H9 (cell line): ENCODE measurements around the gene STYXL2. TPM values are rescaled to one million over a fixed set of nuclear protein-coding genes. Genes with fewer than 3 reads are reported as not detected.

Source experiments
- DNase-seq: peaks from one replicate; pipeline ENCODE4 v3.0.0-alpha.2; 2017
- H2AFZ ChIP-seq: one replicate; pipeline ENCODE4 v1.6.1; 2013; ENCODE audit warnings: mild to moderate bottlenecking, low read length, control low read depth, moderate library complexity
- H2AK5ac ChIP-seq: 2 replicates; pipeline ENCODE4 v1.6.1; 2013; ENCODE audit warnings: low read length, control low read depth, mixed read lengths; ENCODE audit not compliant: insufficient read length
- H2BK120ac ChIP-seq: one replicate; pipeline ENCODE4 v1.6.1; 2013; ENCODE audit warnings: low read depth, mild to moderate bottlenecking, low read length, control low read depth, inconsistent platforms; ENCODE audit not compliant: poor library complexity, severe bottlenecking
- H2BK12ac ChIP-seq: 2 replicates; pipeline ENCODE4 v1.6.1; 2013; ENCODE audit warnings: low read length, control low read depth, mixed read lengths, low read depth; ENCODE audit not compliant: insufficient read length
- H2BK15ac ChIP-seq: 2 replicates; pipeline ENCODE4 v1.6.1; 2013; ENCODE audit warnings: low read depth, low read length, control low read depth
- H2BK20ac ChIP-seq: one replicate; pipeline ENCODE4 v1.6.1; 2013; ENCODE audit warnings: low read depth, mild to moderate bottlenecking, low read length, control low read depth, inconsistent platforms; ENCODE audit not compliant: poor library complexity, severe bottlenecking
- H2BK5ac ChIP-seq: 2 replicates; pipeline ENCODE4 v1.6.1; 2013; ENCODE audit warnings: low read length, control low read depth, mixed read lengths; ENCODE audit not compliant: insufficient read length
- H3K14ac ChIP-seq: 2 replicates; pipeline ENCODE4 v1.6.1; 2013; ENCODE audit warnings: low read length, control low read depth; ENCODE audit not compliant: insufficient read depth
- H3K18ac ChIP-seq: 2 replicates; pipeline ENCODE4 v1.6.1; 2013; ENCODE audit warnings: low read depth, mild to moderate bottlenecking, mixed read lengths, low read length, control low read depth; ENCODE audit not compliant: insufficient read length
- H3K23ac ChIP-seq: 2 replicates; pipeline ENCODE4 v1.6.1; 2013; ENCODE audit warnings: low read length, control low read depth, mixed read lengths, low read depth; ENCODE audit not compliant: insufficient read length
- H3K23me2 ChIP-seq: 2 replicates; pipeline ENCODE4 v1.6.1; 2013; ENCODE audit warnings: low read depth, mild to moderate bottlenecking, mixed read lengths, low read length, control low read depth; ENCODE audit not compliant: insufficient read length, poor library complexity, severe bottlenecking
- H3K27ac ChIP-seq: 2 replicates; pipeline ENCODE4 v1.5.1; 2013; ENCODE audit warnings: low read length, control low read depth, mixed read lengths, low read depth; ENCODE audit not compliant: insufficient read length
- H3K27me3 ChIP-seq: 2 replicates; pipeline ENCODE4 v1.6.1; 2013; ENCODE audit warnings: low read length, control low read depth, inconsistent platforms; ENCODE audit not compliant: insufficient read depth
- H3K4ac ChIP-seq: 2 replicates; pipeline ENCODE4 v1.6.1; 2013; ENCODE audit warnings: low read depth, mild to moderate bottlenecking, control low read depth, inconsistent platforms, low read length, moderate library complexity
- H3K4me1 ChIP-seq: 2 replicates; pipeline ENCODE4 v1.6.1; 2013; ENCODE audit warnings: low read length, control low read depth, inconsistent platforms; ENCODE audit not compliant: insufficient read depth
- H3K4me2 ChIP-seq: 2 replicates; pipeline ENCODE4 v1.6.1; 2013; ENCODE audit warnings: low read length, control low read depth, mixed read lengths; ENCODE audit not compliant: insufficient read length, insufficient read depth
- H3K56ac ChIP-seq: 2 replicates; pipeline ENCODE4 v1.6.1; 2013; ENCODE audit warnings: low read depth, mild to moderate bottlenecking, mixed read lengths, low read length, control low read depth; ENCODE audit not compliant: insufficient read length
- H3K79me1 ChIP-seq: 2 replicates; pipeline ENCODE4 v1.6.1; 2013; ENCODE audit warnings: low read depth, mild to moderate bottlenecking, moderate library complexity, low read length, control low read depth, inconsistent platforms; ENCODE audit not compliant: insufficient read depth, poor library complexity, severe bottlenecking
- H3K79me2 ChIP-seq: 2 replicates; pipeline ENCODE4 v1.6.1; 2013; ENCODE audit warnings: low read length, control low read depth, inconsistent platforms; ENCODE audit not compliant: insufficient read depth
- H3K9ac ChIP-seq: 2 replicates; pipeline ENCODE4 v1.6.1; 2013; ENCODE audit warnings: low read length, control low read depth, mixed read lengths; ENCODE audit not compliant: insufficient read length; ENCODE audit errors: extremely low read depth
- H3K9me3 ChIP-seq: one replicate; pipeline ENCODE4 v1.6.1; 2013; ENCODE audit warnings: low read depth, low read length, inconsistent platforms; ENCODE audit not compliant: control insufficient read depth
- H3T11ph ChIP-seq: one replicate; pipeline ENCODE4 v1.6.1; 2013; ENCODE audit warnings: mild to moderate bottlenecking, low read length, control low read depth, inconsistent platforms
- H4K20me1 ChIP-seq: one replicate; pipeline ENCODE4 v1.6.1; 2013; ENCODE audit not compliant: control insufficient read depth, insufficient read length, insufficient read depth
- H4K5ac ChIP-seq: 2 replicates; pipeline ENCODE4 v1.6.1; 2013; ENCODE audit warnings: low read depth, mild to moderate bottlenecking, mixed read lengths, low read length, control low read depth; ENCODE audit not compliant: insufficient read length
- H4K8ac ChIP-seq: replicated peaks from 2 replicates; pipeline ENCODE4 v1.6.1; 2013; ENCODE audit warnings: low read length, control low read depth, mixed read lengths, low read depth; ENCODE audit not compliant: insufficient read length
- H4K91ac ChIP-seq: 2 replicates; pipeline ENCODE4 v1.6.1; 2013; ENCODE audit warnings: low read depth, mild to moderate bottlenecking, moderate library complexity, mixed read lengths, low read length, control low read depth; ENCODE audit not compliant: insufficient read length
- H3K27ac Mint-ChIP-seq, 3 experiments: 2 replicates in 2 of 3; 3 replicates in 1 of 3; pipeline ENCODE4 v1.8.0; 2020 to 2021; ENCODE audit warnings: mixed read lengths in 3 of 3, mild to moderate bottlenecking in 1 of 3, moderate library complexity in 1 of 3
- H3K27me3 Mint-ChIP-seq: 2 replicates; pipeline ENCODE4 v1.8.0; 2021; ENCODE audit warnings: low read depth, mild to moderate bottlenecking, moderate library complexity, mixed read lengths
- H3K36me3 Mint-ChIP-seq, 3 experiments: 2 replicates in 2 of 3; 3 replicates in 1 of 3; pipeline ENCODE4 v1.8.0; 2020 to 2021; ENCODE audit warnings: low read depth in 3 of 3, mixed read lengths in 3 of 3; ENCODE audit not compliant: insufficient read depth in 1 of 3
- H3K4me1 Mint-ChIP-seq, 2 experiments: 2 replicates each; pipeline ENCODE4 v1.8.0; 2020; ENCODE audit warnings: mixed read lengths in 2 of 2
- H3K4me3 Mint-ChIP-seq, 2 experiments: 2 replicates in 1 of 2; 3 replicates in 1 of 2; pipeline ENCODE4 v1.8.0; 2020 to 2021; ENCODE audit warnings: mild to moderate bottlenecking in 2 of 2, mixed read lengths in 2 of 2, moderate library complexity in 1 of 2
- H3K9me3 Mint-ChIP-seq, 2 experiments: 2 replicates in 1 of 2; 3 replicates in 1 of 2; pipeline ENCODE4 v1.8.0; 2020; ENCODE audit warnings: mild to moderate bottlenecking in 2 of 2, mixed read lengths in 2 of 2, moderate library complexity in 1 of 2
- whole genome bisulfite sequencing: extraction: QIAGEN DNeasy Blood & Tissue Kit; methylation state at CpG from one replicate; pipeline ENCODE4 v1.1.7; 2013; ENCODE audit warnings: missing lambda C conversion rate, low lambda C conversion rate, mixed read lengths; ENCODE audit not compliant: insufficient read length; ENCODE audit errors: extremely low coverage; 5-methylcytosine and 5-hydroxymethylcytosine counted together
- total RNA-seq: library from RNA; stranded (reverse); gene quantifications from 2 replicates; pipeline ENCODE4 v1.2.1, GENCODE V29; 2021
- TF ChIP-seq, protein P1 (sequence below): fragments of 200-600 bp; sonication (generic); conservative IDR thresholded peaks from 3 replicates; pipeline ENCODE4 v1.8.0; 2021; ENCODE audit warnings: antibody characterized with exemption, mild to moderate bottlenecking

STYXL2 gene
- total RNA-seq, 1 experiment from 2014 or later, result 0.09 TPM

DNA sequence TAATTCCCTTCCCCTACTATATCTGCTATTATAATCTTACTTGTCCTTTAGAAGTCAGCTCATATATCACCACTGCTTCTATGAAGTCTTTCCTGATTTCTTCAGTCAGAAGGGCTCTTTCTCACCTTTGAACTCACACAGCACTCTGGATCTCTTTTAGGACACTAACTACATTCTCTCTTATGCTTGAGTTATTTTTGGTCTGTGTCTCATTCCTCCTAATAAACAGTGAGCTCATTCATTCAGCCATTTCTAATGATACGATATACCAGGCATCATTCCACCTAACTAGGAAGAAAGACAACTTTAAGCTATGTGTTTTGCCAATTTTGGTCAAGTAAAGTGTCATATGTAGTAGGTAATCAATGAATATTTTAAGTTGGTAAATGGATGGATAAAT lies 1.2 kb upstream of the STYXL2 start:
- no CpG with 5 or more reads among the region's 1 CpG for WGBS
- H3K56ac ChIP-seq, result no peak overlapping the region
- TF ChIP-seq, protein P1, sequence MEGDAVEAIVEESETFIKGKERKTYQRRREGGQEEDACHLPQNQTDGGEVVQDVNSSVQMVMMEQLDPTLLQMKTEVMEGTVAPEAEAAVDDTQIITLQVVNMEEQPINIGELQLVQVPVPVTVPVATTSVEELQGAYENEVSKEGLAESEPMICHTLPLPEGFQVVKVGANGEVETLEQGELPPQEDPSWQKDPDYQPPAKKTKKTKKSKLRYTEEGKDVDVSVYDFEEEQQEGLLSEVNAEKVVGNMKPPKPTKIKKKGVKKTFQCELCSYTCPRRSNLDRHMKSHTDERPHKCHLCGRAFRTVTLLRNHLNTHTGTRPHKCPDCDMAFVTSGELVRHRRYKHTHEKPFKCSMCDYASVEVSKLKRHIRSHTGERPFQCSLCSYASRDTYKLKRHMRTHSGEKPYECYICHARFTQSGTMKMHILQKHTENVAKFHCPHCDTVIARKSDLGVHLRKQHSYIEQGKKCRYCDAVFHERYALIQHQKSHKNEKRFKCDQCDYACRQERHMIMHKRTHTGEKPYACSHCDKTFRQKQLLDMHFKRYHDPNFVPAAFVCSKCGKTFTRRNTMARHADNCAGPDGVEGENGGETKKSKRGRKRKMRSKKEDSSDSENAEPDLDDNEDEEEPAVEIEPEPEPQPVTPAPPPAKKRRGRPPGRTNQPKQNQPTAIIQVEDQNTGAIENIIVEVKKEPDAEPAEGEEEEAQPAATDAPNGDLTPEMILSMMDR, result no peak
- no peak overlapping the region for H3K18ac ChIP-seq
- no peak overlapping the region for H2BK12ac ChIP-seq
- H4K20me1 ChIP-seq, result no peaks in the 10 kb centered on the region
- no peak overlapping the region for H3T11ph ChIP-seq
- H3K9me3 ChIP-seq, result no peaks in the 10 kb centered on the region
- no peak overlapping the region for H3K4me3 Mint-ChIP-seq
- H3K4me1 ChIP-seq, result no peaks in the 10 kb centered on the region
- no peaks in the 10 kb centered on the region for H3K23me2 ChIP-seq
- no peak overlapping the region for H2AK5ac ChIP-seq
- DNase-seq, result no peak
- no peak overlapping the region for H2BK5ac ChIP-seq
- H2BK15ac ChIP-seq, result no peak overlapping the region
- H3K27ac ChIP-seq, result no peak overlapping the region
- H4K8ac ChIP-seq, result no peak overlapping the region
- peaks cover 0 to 4% (median 0%) of the 10 kb centered on the region in 3 experiments; a peak in 1 of 7 replicates for H3K36me3 Mint-ChIP-seq
- H3K9ac ChIP-seq, result no peak overlapping the region
- H4K91ac ChIP-seq, result no peak overlapping the region
- H3K9me3 Mint-ChIP-seq, result no peaks in the 10 kb centered on the region
- H3K4me2 ChIP-seq, result no peak overlapping the region
- no peak overlapping the region for H2BK20ac ChIP-seq
- peaks cover 3% of the 10 kb centered on the region for H3K27me3 Mint-ChIP-seq
- no peaks in the 10 kb centered on the region; the same call in 1 of the 2 replicates for H3K27me3 ChIP-seq
- no peak overlapping the region for H3K4ac ChIP-seq
- H3K23ac ChIP-seq, result no peak overlapping the region
- H3K79me2 ChIP-seq, result no peaks in the 10 kb centered on the region
- peaks cover 12 to 15% of the 10 kb centered on the region in 2 experiments for H3K4me1 Mint-ChIP-seq
- no peak overlapping the region for H3K14ac ChIP-seq
- H2BK120ac ChIP-seq, result no peak overlapping the region
- H4K5ac ChIP-seq, result no peak overlapping the region
- no peaks in the 10 kb centered on the region for H3K79me1 ChIP-seq
- H2AFZ ChIP-seq, result no peak overlapping the region
- no peak overlapping the region for H3K27ac Mint-ChIP-seq
